T-helper 22 cell (primary cell): Measurements from ENCODE around the gene TENM4.

Experiments used
- DNase-seq: peaks from one replicate; pipeline ENCODE4 v3.0.0-alpha.2; 2020; ENCODE audit warnings: low read depth

TENM4 gene

DNA sequence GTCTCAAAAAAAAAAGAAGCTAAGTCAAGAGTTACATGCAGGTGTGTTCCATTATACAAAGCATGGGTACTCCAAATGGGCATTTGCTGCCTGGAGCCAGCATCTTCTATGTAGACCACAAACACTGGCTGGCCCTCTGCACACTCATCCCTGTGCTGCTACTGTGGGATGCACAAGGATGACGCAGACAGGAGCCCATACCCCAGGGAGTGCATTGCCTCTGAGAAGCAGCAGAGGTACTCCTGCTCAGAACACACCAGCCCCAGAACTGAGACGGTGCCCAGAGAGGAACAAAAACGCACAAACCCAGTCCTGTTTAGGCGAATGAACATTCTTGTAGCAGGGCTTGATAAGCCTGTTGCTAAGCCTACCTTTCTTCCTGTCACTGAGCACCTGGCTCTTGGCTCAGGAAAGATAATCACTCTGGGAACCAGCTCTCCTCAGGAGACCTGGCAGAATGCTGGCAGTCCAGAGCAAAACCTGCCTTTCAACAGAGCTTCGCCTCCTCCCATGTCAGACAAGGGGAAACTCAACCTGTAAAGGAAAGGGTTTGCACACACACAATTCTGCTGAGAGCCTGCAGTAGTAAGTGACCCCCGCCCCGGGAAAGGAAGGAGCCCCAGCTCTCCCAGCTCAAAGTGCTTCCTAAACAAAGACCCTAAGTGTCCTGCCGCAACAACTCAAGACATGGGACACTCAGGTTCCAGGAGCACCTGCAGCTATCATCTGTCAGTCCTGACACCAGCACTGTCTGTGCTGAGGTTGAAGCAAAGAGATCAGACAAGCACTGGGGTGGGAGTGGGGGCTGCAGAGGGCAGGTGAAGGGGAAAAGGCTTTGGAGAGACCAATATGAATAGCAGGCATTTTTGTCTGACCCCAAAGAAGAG, 145.7 kb downstream of the TENM4 start:
- no peak for DNase-seq

DNA sequence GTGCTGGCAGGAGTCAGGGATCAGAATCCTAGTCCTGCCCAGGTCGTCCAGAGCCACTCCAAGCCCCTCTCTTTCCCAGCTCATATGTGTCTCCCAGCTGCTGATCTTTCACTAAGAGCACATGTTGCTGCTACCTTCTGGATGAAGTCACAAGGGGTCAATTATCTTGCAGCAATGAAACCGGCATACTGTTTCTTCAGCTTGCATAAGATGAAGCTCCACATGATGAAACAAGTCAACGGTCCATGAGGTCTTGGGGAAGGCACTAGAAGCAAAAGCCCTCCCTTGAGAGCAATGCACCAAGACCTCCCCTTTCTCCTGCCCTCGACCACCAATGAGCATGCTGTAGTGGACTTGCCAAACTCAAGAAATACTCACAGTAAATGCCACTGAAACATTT, 148.9 kb downstream of the TENM4 start:
- DNase-seq: no peak

DNA sequence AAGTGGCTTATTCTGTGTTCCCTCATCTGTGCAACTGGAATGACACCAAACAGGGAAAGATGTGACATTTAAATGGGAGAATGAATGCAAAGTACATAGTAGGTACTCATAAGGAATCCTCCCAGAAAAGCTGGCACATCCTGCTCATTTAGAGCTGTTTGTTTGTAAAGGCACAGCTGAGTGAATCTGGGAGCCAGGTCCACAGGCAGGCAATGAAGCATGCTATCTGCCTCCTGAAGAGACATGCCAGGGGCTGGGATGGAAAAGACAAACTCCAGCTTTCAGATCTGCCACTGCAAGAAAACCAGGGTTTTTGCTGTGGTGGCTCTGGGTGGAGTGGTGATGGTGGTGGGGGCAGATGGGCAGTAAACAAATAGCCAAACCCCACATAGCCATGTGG, 150.1 kb downstream of the TENM4 start:
- no peak for DNase-seq

DNA sequence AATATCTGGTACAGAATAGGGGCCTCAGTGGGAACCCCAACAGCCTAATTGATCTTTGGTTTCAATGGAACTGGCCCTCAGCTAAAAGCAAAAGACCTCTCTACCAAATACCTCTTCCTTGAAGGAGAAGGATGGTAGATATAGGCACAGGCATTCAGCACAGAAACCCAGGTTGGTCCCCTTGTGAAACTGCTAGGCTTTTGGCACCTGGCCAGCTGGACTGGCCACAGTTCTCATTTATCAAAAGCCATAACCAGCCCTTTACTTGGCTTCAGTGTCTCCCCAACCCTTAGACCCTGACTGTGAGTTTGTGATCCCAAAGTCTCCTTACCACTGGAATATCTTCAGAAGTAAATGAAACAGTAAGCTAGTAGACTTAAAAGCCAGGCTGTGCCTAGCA, 152.9 kb downstream of the TENM4 start:
- no peak for DNase-seq

DNA sequence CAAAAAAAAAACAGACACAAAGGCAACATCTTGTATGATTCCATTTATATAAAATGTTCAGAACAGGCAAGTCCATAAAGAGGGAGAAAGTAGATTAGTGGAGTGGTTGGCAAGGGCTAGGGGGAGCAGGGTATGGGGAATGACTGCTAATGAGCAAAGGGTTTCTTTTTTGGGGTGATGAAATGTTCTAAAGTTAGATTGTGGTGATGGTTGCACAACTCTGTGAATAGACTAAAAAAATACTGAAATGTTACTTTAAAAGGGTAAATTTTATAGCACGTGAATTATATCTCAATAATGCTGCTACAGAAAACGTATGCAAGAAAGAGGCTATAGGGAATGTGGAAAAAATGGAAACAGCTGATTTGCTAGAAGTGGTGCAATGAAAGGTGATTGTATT, 155.1 kb downstream of the TENM4 start:
- DNase-seq: no peak

DNA sequence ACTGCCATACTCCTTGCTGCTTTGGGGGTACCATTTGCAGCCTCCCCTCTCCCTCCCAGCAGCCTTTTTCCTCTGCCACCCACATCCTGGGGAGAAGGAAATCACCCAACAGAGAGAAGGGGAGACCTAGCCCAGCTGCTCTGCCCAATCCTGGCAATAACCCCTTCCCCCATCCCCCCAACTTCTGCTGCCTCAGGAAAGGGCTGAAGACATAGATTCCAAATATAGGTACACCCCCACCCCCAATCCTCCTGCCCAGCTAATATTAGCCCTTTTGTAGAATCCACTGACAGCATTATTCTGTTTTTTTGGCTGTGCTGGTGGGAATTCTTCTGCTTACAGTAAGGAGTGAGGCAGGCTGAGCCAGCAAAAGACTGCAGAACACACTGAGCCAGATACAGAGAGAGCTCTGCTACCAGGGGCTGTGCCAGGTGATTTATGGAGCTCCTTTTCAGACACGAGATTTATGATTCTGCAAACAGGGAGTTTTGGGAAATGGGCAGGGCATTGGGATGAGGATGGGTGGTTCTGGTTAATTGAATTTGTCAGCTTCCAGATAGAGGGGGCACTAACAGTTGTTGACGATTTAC, 164.0 kb downstream of the TENM4 start:
- no peak for DNase-seq

DNA sequence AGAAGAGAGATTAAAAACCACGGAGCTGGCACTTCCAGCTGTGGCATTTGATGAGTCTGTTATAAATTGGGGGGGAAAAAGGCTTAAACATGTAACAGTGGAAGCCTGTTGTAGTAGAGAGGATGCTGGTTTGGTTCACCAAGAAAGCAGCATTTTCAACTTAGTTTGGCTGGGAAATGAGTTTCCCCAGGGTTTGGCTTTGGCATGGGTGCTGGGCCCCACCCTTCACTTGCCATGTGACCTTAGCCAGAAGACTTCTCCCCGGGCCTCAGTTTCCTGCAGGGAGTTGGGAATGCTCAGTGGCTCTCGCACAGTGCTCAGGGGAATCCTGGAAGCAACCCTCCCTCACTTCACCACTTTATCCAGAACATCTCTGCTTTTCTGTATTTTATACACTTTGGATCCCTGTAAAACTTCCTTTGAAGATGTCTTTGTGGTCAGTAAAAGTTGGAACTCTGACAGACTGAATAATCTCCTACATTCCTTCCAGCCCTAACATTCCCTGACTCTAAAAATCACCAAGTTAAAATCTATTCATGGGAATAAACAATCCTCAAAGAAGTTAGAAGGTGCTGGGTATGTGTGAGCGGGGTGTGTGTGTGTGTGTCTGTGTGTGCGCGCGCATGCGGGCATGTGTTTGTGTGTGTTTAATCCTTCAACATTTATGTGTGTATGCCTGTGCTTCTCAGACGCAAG, 166.0 kb downstream of the TENM4 start:
- DNase-seq: no peak

DNA sequence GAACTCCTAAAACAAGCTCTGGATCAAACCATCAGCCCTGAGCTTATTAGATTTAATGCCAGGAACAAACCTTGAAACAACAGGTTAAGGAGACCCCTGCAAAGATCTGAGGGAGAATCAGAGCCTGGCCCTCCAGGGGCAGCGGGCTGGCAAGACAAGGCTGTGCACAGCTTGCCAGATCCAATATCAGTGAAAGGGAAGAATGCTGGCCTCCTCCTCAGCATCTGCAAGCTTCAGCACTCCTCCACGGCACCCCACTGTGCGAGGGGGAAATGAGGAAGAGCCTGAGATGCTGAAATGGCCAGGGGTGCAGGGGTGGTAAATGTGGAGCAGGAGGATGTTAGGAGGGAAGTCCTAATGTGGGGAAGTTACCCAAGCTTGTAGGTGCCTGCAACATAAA, 167.0 kb downstream of the TENM4 start:
- no peak for DNase-seq

DNA sequence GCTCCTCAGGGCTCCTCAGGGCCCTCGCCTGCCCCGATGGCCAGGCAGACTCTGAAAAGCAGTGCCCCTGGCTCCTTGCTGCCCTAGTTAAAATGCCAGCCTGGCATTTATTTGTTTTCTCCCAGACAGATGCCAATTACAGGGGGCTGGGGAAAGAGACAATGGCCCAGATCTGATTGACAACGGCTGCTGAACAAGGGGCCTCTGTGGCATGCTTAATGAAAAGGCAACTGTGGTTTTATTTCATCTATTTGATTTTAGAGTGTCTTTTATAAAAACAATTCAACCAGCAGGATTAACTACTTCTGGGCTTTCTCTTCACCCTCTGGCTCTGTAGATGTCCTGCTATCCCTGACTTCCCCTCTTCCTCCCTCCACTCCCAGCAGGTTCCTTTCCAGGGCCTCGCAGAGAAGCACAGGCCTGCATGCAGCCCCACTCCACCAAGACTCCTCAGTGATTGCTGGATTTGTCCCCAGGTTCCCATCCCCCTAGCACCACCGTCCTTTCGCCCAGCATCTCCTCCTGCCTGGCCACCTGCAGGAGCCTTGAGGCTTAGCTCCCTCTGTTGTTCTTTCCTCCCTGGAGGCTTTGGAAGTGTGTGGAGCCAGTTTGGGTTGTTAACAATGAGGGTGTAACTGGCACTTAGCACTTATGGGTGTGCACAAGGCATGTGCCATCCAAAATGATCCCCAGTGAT, 171.1 kb downstream of the TENM4 start:
- DNase-seq: no peak

DNA sequence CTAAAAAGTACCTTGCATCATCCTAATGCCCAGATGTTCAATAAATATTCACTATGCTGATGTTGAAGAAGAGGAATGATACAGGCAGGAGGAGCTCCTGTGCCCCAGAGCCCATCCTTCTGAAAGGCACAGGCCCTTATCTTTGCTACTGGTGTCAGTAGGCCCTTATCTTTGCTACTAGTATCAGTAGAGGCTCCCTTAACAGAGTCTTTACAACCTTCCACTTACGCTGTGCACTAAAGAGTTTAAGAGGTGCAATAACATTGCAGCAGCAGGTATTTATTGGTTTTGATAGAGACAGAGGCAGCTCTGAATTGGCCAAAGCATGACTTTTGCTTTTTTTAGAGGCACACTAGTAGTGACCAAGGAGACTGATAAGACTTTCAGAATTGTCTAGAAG, 174.4 kb downstream of the TENM4 start:
- no peak for DNase-seq

DNA sequence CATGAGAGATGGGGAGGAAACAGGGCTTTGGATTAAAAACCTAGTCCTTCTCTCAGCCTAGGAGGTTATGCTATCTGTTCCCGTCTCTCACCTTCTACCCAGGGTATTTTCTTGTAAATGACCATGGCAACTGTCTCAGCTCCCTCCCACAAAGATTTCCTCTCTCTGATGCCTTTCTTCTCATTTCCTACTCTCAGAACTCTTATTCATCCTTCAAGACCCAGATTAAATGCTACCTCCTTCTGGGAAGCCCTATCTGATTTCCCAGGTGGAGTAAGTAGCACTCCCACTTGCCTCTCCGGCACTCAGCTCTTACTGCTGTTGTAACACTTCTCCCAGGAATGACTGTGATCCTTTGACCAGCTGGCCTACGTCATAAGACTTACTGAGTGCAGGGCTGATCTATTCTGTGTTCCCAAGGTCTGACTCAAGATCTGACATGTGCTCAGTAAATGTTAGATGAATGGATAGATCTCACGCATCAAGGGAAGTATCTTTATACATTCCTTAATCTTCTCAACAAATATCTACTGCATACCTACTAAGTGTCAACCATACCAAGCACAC, 175.0 kb downstream of the TENM4 start:
- DNase-seq: no peak

DNA sequence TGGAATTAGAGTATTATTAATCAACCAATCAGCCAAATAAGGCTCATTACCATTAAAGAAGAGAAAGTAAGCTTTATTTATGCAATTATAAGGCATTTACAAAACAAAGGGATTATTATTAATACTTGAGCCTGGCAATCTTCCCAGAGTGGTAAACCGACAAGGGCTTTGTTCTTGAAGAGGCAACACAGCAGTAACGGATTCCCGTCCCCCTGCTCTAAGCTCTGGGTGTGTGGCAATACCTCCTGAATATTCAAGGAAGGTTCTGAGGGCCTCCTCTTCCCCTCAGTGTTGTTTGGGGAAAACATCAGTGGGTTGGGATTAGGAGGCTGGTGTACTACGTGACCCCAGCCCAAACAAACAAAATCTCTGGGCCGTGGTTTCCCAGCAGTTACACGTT, 176.5 kb downstream of the TENM4 start:
- no peak for DNase-seq

DNA sequence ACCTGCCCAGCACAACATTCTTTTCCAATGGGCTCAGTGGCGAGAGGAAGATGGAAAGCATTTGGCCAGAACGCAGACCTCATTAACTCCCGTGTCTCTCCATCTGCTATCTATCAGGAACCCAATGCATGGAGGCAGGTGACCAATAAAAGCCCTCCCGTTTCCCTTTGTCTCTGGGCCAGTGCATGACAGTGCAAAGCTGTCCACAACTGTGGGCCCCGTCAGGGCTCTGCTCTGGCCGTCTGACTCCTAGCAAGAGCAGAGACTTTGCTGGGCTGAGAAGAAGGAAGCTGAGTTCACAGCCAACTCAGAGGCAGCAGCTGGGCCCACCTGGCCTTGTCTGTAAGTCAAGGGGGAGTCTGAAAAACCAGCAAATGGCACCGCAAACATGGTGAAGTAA, 177.8 kb downstream of the TENM4 start:
- no peak for DNase-seq

DNA sequence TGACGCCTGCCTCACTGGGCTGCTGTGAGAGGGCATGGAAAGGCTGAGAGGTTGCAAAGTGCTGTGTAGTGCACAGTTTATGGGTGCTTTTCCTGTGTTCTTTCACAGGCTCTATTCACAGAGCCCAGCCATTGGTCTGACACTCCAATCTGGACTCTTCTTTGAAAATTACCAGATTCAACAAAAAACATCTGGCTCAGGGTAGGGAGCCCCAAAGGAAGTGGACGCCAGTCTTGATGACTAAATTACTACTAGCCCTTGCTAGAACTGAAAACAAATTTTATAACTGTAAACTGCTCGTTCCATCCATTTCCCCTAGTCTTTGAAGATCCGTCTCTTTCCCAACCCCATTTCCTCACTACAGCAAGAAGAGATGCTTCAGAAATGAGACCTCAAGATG, 178.6 kb downstream of the TENM4 start:
- no peak for DNase-seq

DNA sequence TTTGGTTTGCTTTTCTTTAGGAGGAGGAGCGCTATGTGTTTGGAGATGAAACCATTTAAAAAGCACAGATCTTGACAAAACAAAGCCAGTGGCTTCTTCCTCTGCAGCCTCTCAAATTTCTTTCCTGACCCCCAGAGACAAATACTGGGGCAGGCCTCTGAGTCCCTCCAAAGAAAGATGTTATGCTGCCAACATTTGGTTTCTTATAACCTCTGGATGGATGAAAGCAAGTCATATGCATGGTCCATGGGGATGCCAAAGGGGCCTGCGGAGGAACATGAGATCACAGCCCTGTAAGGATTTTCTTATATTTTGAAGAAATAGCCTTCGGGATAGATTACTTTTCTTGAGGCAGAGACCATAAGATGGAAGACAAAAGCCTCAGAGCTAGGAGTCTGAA, 179.1 kb downstream of the TENM4 start:
- DNase-seq: no peak

DNA sequence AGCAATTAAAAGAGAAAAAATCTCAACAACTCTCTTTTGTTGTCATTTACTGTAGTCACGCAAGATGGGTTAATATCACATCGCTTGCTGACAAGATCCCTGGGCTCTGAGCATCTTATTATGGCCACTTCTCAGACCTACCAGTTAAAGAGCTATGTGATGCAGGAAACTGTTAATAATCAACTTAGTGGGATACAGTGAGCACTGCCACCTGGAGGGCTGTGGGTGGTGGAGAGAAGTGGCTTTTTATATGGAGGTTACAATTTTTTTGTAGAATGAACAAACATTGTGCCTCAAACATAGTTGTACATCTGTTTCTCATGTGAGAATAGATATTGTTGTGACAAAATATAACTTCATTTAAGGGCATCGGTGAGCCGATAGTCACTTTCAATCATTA, 181.0 kb downstream of the TENM4 start:
- DNase-seq: no peak

DNA sequence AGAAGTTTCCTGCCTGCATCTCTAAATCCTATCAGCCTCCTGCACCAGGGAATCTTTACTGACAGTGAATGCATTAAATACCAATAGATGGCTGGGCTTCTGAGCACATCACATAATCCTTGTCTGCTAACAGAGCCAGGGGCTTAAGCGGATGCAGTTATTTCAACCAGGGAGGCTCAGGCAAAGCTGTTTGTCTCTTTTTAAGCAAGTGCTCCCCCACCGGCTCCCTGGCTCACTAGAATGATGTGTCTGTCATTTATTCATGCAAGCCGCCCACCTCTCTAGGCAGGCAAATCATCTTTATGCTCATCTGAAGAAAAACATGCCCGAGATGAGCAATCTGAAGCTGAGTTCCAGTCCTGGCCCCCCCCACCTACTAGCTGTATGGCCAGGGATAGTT, 182.3 kb downstream of the TENM4 start:
- no peak for DNase-seq

DNA sequence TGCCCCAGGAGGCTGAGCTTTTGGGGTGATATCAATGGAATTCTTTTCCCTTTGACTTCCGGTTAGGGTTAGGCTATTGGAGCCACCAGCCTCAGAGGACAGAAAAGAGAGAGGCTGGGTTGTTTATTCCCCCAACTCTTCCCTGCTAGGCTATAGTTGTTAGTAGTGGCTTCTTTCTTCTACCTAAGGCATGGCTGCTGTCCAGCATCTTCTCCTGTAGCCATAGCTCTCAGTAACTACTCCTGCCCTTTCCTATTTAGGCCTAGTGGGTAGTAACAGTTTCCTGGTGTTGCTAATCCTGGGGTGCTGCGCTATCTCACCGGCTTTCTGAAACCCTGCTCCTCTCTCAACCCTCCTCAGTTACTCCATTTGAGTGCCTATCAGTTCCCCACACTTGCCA, 184.9 kb downstream of the TENM4 start:
- no peak for DNase-seq

DNA sequence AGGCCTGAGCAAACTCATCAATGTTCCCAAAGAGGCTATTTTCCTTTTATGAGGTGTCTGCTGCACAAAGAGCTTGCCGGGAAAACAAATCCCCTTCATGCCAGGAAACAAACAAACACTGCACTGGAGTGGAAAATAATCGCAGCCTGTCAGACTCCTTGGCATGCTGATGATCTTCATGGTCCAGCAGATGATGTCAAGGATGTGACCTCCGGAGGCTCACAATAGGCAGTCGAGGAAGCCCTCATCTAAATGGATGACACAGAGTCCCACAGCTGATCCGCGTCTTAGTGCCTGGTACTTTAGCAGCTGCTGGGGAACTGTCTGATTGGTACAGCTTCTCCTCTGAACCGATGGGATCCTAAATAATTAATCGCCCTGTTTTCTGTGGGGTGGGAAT, 187.6 kb downstream of the TENM4 start:
- DNase-seq: no peak

DNA sequence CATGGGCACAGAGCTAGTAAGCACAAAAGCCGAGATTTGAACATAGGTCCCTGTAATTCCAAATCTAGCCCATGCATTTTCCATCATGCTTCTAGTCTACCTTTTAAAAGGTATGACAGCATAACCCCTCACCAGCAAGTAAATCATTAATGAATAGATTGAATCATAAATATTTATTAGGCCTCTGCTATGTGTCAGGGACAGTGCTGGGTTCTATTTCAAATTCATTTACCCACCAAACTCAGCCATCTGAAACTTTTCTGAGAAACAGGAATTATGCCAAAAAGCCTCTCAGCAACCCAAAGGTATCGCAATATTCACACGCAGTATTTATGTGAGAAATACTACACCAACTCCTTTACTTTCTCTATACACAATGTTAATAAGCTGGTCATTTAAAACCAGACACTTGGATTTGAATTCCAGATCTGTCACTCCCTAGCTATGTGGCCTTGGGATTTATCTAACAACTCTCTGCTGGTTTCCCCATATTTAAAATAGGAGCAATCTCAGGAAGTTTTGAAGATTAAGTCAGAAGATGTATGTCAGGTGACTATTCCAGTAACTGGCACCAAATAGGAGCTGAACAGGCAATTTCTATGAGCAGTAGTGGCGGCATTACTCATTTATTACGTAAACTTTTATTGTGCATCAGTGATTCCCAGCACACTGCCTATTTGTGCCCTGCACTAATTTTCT, 191.4 kb downstream of the TENM4 start:
- DNase-seq: no peak

DNA sequence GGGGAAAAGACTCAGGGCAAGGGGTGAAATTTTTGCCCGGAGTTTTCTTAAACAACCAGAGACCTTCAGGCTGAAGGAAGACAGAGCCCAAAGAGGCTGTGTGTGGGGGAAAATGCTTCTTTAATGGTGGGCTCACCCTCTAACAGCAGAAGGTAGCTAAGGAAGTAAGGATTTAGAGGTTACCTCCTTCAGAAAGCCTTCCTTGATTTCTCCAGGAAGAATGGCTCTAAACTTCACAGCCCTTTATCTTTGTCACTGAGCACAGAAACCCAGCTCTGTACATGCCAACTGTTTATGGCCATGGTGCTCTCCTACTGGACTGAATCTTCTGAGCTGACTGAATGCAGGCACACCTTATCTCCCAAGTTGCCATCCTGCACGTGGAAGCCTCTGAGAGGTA, 196.0 kb downstream of the TENM4 start:
- no peak for DNase-seq
